Lower leg skin (tissue), 3 donors: Measurements from ENCODE around the gene DNAH7.

Experiments
- CTCF ChIP-seq, 3 donors: fragments of 450-650 bp; IDR thresholded peaks; one replicate each; pipeline ENCODE4 v1.5.1; 2016; ENCODE audit warnings: antibody characterized with exemption in 3 of 3, mild to moderate bottlenecking in 3 of 3, moderate library complexity in 2 of 3
- POLR2A ChIP-seq, 2 donors: fragments of 450-650 bp; IDR thresholded peaks; one replicate each; pipeline ENCODE4 v1.6.1; 2016 to 2017; ENCODE audit warnings: antibody characterized with exemption in 2 of 2, mild to moderate bottlenecking in 1 of 2, moderate library complexity in 1 of 2

DNA sequence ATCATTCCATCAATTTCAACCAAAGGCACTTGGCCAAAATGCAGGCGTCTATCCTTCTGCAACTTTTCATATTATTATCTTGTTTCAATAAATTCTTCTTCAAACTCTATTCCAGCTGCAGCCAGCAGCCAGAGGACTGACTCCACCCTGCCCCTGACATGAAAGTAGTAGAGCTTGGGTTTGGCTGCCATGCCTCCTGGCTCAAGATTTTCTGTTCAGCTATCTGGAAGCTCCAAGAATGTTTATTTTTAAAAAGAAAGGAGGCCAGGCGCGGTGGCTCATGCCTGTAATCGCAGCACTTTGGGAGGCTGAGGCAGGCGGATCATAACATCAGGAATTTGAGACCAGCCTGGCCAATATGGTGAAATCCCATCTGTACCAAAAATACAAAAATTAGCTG is 4.9 kb downstream of the DNAH7 start:
- TF ChIP-seq CTCF (IDR thresholded peaks at IDR 0.05) (no peak), POLR2A (IDR thresholded peaks at IDR 0.05) (no peak)
